SK-N-MC (cell line): ENCODE results near the gene AIMP2.
"Not testable (repeated sequence)": the region's sequence is repeated elsewhere in the genome, so short reads cannot be mapped to it uniquely, and the experiment has no call there.

Experiments used
- EZH2 ChIP-seq: fragments of 200-600 bp; sonication (generic); IDR thresholded peaks from one replicate; pipeline ENCODE4 v1.6.1; 2017; ENCODE audit warnings: antibody characterized with exemption
- FOXP2 ChIP-seq: optimal IDR thresholded peaks from 2 replicates; pipeline ENCODE3; 2011; ENCODE audit warnings: mild to moderate bottlenecking, moderate library complexity; ENCODE audit not compliant: insufficient read depth; ENCODE audit errors: extremely low read length, control extremely low read depth
- POLR2AphosphoS5 ChIP-seq: IDR thresholded peaks from 2 replicates; pipeline ENCODE4 v1.6.1; 2012; ENCODE audit warnings: mild to moderate bottlenecking, low read depth, low read length, borderline replicate concordance

DNA sequence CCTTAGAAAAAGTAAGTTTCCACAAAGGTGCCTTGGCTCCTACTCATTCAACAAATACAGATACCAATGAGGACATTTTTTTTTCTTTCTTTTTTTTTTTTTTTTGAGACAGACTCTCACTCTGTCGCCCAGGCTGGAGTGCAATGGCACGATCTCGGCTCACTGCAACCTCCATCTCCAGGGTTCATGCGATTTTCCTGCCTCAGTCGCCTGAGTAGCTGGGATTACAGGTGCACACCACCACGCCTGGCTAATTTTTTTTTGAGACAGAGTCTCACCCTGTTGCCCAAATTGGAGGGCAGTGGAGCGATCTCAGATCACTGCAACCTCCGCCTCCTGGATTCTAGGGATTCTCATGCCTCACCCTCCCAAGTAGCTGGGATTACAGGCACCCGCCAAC, 42.1 kb downstream of the AIMP2 start:
- not testable (repeated sequence) for TF ChIP-seq POLR2AphosphoS5, EZH2, FOXP2
